ENCODE data around the gene BRMS1.
"Not testable (repeated sequence)": the region's sequence is repeated elsewhere in the genome, so short reads cannot be mapped to it uniquely, and the experiment has no call there.

BRMS1 gene

GRCh38 chr11:66344550-66345315 is at the start of gene BRMS1:
BRMS1 (minus strand) TSS chr11:66345104; CDS start chr11:66342234, 2,870 bp downstream.
- peak; percentile 96 for DNase-seq

GRCh38 chr11:66393954-66394353 is 49.0 kb upstream of the BRMS1 start:
- no peak for DNase-seq

GRCh38 chr11:66391322-66391721 is 46.4 kb upstream of the BRMS1 start:
- no peak for DNase-seq

- DNase-seq = peak; percentile 70
These were observed 44.0 kb upstream of the BRMS1 start for GRCh38 chr11:66388780-66389386.

GRCh38 chr11:66386171-66387069 is 41.5 kb upstream of the BRMS1 start:
- DNase-seq = peak; percentile 66

GRCh38 chr11:66384316-66384715 is 39.4 kb upstream of the BRMS1 start:
- not testable (repeated sequence) for DNase-seq

- DNase-seq = not testable (repeated sequence)
These were observed 35.4 kb upstream of the BRMS1 start for GRCh38 chr11:66380264-66380663.

- not testable (repeated sequence) for DNase-seq
These were observed 28.9 kb upstream of the BRMS1 start for GRCh38 chr11:66373690-66374287.

GRCh38 chr11:66373265-66373664 is 28.4 kb upstream of the BRMS1 start:
- no peak for DNase-seq

GRCh38 chr11:66371627-66372415 is 26.9 kb upstream of the BRMS1 start, which contains the start of gene SLC29A2:
SLC29A2 (minus strand) TSS chr11:66371760; CDS start chr11:66371591, 169 bp downstream.
- peak; percentile 80 for DNase-seq

- no peak for DNase-seq
These were observed 24.4 kb upstream of the BRMS1 start for GRCh38 chr11:66369073-66369894.

GRCh38 chr11:66368484-66368883 is 23.6 kb upstream of the BRMS1 start:
- DNase-seq = no peak

GRCh38 chr11:66367561-66368312 is 22.8 kb upstream of the BRMS1 start:
- DNase-seq = no peak

GRCh38 chr11:66366844-66367477 is 22.1 kb upstream of the BRMS1 start:
- DNase-seq = no peak

- DNase-seq = no peak
These were observed 21.1 kb upstream of the BRMS1 start for GRCh38 chr11:66365711-66366619.

GRCh38 chr11:66365166-66365565 is 20.3 kb upstream of the BRMS1 start:
- DNase-seq = no peak

- no peak for DNase-seq
These were observed 19.1 kb upstream of the BRMS1 start for GRCh38 chr11:66363805-66364535.

GRCh38 chr11:66363187-66363601 is 18.3 kb upstream of the BRMS1 start:
- no peak for DNase-seq
